ENCODE measurements around the gene RAPGEF5.

GRCh38 chr7:22286436-22286835, 70.5 kb downstream of the RAPGEF5 start:
- no peak for TF ChIP-seq SUZ12 (IDR thresholded peaks at IDR 0.05; ENCODE audit: extremely low read depth, insufficient read depth, insufficient read length)
- TF ChIP-seq ZNF274 (IDR thresholded peaks at IDR 0.05; ENCODE audit: low read depth, low read length): no peak

Measured in NT2/D1 (cell line).